ENCODE data around the gene KRTAP2-1. TPM values are rescaled to one million over a fixed set of nuclear protein-coding genes. Genes with fewer than 3 reads are reported as not detected.
"Not testable (repeated sequence)": the region's sequence is repeated elsewhere in the genome, so short reads cannot be mapped to it uniquely, and the experiment has no call there.

The KRTAP2-1 gene
- total RNA-seq, 1 donor from 2014 or later, result not detected

GRCh38 chr17:41042953-41043352, 4.2 kb downstream of the KRTAP2-1 start:
- DNase-seq (ENCODE audit: low spot score in 2 of 2), result no peak
- Histone ChIP-seq H3K27me3 (no peaks in the 10 kb centered on the region), H3K4me3 (no peak overlapping the region), H3K4me1 (no peaks in the 10 kb centered on the region), H3K27ac (no peak overlapping the region), H3K36me3 (no peaks in the 10 kb centered on the region), H3K9me3 (no peaks in the 10 kb centered on the region)
- intact Hi-C loops (cut with DNase I), result no loop called here
- TF ChIP-seq CTCF (IDR thresholded peaks at IDR 0.05), result no peak

GRCh38 chr17:41040783-41041571, 6.1 kb downstream of the KRTAP2-1 start, which contains the start of gene KRTAP1-1:
Gene KRTAP1-1, minus strand, starts transcription at chr17:41041450. Its CDS starts 53 bp downstream, at chr17:41041397.
- H3K4me3 ChIP-seq; H3K4me1 ChIP-seq; H3K27ac ChIP-seq; H3K36me3 ChIP-seq; H3K9me3 ChIP-seq; DNase-seq (ENCODE audit: low spot score in 2 of 2); intact Hi-C loops (cut with DNase I); H3K27me3 ChIP-seq: not testable (repeated sequence)

GRCh38 chr17:41037853-41038350, 9.2 kb downstream of the KRTAP2-1 start:
- DNase-seq (ENCODE audit: low spot score in 2 of 2), result no peak
- no peaks in the 10 kb centered on the region for H3K9me3 ChIP-seq
- H3K36me3 ChIP-seq, result no peaks in the 10 kb centered on the region
- H3K27me3 ChIP-seq, result no peaks in the 10 kb centered on the region
- no peak overlapping the region for H3K4me3 ChIP-seq
- intact Hi-C loops (cut with DNase I), result no loop called here
- H3K27ac ChIP-seq, result no peak overlapping the region
- no peak for TF ChIP-seq CTCF (IDR thresholded peaks at IDR 0.05)
- H3K4me1 ChIP-seq, result no peaks in the 10 kb centered on the region

- H3K4me1 ChIP-seq; DNase-seq (ENCODE audit: low spot score in 2 of 2); H3K9me3 ChIP-seq; intact Hi-C loops (cut with DNase I); H3K4me3 ChIP-seq; H3K27me3 ChIP-seq; H3K27ac ChIP-seq; H3K36me3 ChIP-seq: not testable (repeated sequence)
Measured at GRCh38 chr17:41034346-41034935, 12.7 kb downstream of the KRTAP2-1 start, which contains the start of gene KRTAP1-3. Gene KRTAP1-3, minus strand, starts transcription at chr17:41034874. Its CDS starts 53 bp downstream, at chr17:41034821.

GRCh38 chr17:41029633-41030245, 17.4 kb downstream of the KRTAP2-1 start, which contains the start of gene KRTAP1-4:
Gene KRTAP1-4, minus strand, starts transcription at chr17:41030195. Its CDS starts 117 bp downstream, at chr17:41030078.
- Histone ChIP-seq H3K36me3 (no peaks in the 10 kb centered on the region), H3K4me1 (no peaks in the 10 kb centered on the region), H3K27ac (no peak within 1 kb of the TSS), H3K27me3 (peaks cover 5% of the 10 kb centered on the region), H3K4me3 (no peak within 1 kb of the TSS), H3K9me3 (no peaks in the 10 kb centered on the region)
- no peak for TF ChIP-seq CTCF (IDR thresholded peaks at IDR 0.05)
- DNase-seq (ENCODE audit: low spot score in 2 of 2), result no peak
- intact Hi-C loops (cut with DNase I), result no loop called here

- no peak for TF ChIP-seq CTCF (IDR thresholded peaks at IDR 0.05)
- Histone ChIP-seq H3K9me3 (no peaks in the 10 kb centered on the region), H3K4me3 (no peak within 1 kb of the TSS), H3K4me1 (no peaks in the 10 kb centered on the region), H3K27ac (no peak within 1 kb of the TSS), H3K36me3 (no peaks in the 10 kb centered on the region), H3K27me3 (peaks cover 5% of the 10 kb centered on the region)
- intact Hi-C loops (cut with DNase I), result no loop called here
- no peak for DNase-seq (ENCODE audit: low spot score in 2 of 2)
Measured at GRCh38 chr17:41026715-41027471, 20.2 kb downstream of the KRTAP2-1 start, which contains the start of gene KRTAP1-5. Gene KRTAP1-5, minus strand, starts transcription at chr17:41027208. Its CDS starts 53 bp downstream, at chr17:41027155.
